Hematopoietic multipotent progenitor cell treated with erythropoietin and hydrocortisone succinate and interleukin-3 and kit ligand, for 17 days (in vitro differentiated cells): ENCODE measurements around the gene PUM1.

Source experiments
- DNase-seq: peaks from one replicate; pipeline ENCODE4 v3.0.0-alpha.2; 2015; ENCODE audit warnings: low spot score

Gene PUM1

DNA sequence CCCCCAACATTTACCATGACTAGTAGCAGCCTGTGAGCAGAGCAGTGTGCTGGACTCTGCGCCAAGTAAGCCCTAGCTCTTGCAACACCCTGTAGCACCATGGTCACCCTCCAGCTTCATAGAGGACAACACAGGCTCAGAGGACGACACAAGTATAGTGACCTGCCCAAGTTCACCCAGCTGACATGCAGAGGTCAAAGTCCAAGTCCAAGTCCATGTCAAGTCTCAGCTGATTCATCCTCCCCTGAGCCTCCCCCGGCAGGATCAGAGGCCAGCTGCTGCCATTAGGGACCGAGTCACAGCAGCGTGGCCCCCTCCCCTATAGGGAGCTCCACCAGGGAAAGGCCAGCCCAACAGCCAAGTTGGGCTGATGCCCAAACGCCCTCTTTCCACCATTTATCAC lies 172.8 kb downstream of the PUM1 start:
- no peak for DNase-seq

DNA sequence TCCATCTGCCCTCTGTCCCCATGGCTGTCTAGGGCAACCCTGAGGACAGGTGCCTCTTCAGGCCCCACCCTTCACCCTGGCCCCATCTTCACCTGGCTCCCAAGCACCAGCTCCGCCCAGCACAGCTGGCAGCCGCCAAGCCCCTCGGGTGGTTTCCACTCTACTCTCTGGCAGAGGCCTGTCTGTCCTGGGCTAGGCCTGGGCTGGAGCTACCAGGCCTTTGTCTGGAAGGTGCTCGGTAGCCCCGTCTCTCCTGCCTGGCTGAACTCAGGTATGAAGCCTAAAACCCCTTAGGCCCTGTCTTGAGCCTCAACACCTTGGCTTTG lies 174.3 kb downstream of the PUM1 start:
- DNase-seq: no peak

DNA sequence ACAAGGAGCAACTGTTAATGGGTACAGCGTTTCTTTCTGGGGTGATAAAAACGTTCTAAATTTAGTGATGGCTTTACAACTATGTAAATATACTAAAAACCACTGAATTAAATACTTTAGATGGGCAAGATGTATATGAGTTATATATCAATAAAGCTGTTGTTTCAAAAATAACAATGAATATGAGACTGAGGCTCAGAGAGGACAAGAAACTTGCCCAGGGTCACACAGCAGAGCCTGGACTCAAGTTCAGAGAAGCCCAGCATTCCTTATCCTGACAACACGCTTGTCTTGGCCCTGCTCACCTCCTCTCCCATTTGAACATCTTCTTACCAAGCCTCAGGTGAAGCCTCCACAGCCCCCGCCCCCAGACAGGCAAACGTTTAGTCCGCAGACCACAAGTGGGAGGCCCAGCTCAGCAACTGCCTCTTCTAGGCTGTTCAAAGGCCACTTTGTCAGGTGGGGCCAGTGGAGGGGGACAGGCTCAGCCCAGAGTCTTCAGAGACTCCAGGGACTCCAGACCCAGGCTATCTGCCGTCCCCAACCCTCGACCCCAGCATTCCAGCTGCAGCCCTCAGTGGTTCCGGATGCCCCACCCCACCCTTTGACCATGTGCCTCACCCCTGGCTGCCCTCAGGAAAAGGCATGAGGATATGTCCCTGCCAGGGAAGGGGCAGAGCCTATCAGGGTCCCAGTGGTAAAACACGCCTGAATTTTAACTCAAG lies 174.9 kb downstream of the PUM1 start:
- DNase-seq: no peak

DNA sequence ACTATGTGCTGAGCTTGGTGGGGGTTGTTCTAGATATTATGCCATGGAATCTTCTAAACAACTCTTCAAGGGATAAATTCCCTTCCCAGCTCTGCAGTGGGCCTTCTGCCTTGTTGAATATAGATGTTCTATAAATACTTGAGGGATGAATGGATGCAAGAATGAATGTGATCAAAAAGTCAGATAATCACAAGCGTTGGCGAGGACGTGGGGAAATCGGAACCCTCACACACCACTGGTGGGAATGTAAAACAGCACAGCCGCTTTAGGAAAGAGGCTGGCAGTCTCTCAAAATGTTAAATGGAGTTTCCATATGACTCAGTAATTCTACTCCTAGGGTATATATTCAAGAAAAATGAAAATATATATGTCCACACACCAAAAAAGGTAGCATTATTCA lies 176.0 kb downstream of the PUM1 start:
- DNase-seq: no peak

DNA sequence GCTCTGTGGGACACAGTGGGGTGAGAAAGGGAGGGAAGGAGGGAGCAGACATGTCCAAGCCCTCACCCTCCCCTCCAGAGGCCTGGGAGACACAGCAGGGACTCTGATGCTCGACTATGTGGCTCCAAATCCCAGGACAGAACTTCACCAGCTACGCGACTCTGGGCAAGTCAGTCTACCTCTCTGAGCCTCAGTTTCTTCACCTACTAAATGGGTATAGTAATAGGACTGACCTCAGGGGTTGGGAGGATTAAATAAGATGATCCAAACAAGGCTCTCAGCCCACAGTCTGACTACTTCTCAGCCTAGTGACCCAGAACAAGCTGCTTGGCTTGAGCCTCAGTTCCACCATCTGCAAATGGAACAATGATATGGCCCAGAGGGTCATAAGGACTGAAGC lies 176.5 kb downstream of the PUM1 start:
- no peak for DNase-seq

DNA sequence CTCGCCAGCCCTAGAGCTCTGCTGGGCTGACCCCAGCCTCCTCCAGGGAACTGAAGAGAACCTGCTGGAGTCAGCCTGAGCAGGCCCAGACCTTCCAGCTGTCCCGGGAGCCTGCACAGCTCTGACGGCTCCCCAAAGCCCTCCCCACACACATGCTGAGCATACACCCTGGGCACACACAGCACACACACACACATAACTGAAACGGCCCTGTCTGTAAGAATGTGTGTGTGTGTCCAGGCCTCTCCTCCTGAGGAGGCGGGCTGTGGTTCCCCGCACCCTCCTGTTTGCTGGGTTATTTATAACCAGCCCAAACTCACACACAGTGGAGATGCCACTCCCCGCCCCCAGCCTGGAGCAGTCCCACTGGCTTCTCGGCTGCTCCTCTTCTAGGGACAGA lies 177.1 kb downstream of the PUM1 start:
- DNase-seq: no peak

DNA sequence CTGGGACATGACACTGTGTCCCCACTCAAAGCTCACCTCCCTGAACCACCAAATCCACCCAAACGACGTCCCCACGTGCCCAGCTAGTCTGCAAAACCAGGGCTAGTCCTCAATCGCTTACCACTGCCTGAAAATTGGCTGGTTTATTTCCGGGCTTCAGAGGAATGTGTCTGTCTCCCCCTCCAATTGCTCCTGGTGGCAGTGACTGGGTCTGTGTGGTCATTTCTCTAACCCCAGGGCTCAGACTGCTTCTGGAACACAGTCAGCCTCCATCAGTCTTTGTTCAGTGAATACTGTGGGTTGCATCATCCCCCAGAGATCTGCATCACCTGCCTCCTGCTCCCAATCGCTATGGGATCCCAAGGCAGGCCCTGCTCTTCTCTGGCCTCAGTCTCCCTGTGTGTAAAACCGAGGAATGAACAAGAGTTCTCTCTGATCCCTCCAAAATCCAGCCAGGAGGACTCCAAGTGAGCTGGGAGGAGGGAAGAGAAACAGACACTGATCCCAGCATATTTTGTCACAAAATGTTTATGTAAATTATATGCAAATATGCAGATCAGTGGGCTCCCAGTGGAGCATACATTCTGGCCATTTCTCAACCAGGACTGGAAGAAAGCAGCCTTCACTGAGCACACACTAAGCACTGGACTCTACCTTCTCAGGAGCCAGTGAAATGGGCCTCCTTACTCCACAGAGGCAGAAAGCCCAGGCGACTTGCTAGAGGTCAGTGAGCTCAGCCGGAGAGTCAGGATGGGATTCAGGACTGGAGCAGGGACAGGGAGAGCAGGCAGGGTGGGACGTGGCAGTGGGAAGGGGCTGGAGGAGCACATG lies 177.8 kb downstream of the PUM1 start:
- no peak for DNase-seq

DNA sequence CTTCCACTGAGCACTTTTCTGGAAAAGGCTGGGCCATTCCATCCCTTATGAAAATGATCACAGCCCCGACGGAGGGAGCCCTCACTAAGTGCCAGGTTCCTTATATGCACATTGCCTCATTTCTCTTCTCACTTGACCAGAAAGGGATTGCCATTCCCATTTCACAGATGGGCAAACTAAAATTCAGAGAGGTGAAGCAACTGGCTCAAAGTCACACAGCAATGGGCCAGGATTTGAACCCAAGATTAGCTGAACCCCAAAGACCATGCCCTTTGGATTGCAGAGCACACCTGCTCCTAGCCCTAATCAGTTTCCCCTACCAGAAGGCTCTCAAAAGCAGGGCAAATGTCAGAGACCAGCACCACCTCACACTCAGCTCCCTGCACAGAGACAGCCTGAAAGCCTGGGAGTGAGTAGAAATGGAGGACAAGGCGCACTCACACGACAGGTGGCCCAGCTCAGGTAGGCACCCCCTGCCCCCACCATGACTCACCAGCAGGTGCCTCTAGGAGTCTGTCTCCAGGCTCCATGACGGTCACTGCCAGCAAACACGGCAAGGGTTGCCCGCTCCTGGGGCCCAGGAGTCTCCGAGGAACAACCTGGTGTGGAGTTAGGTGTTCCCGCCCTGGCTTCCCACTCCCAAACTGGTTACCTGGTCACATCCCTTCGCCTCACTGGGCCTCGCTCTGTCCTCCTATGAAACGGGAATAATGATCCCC lies 178.6 kb downstream of the PUM1 start:
- no peak for DNase-seq

DNA sequence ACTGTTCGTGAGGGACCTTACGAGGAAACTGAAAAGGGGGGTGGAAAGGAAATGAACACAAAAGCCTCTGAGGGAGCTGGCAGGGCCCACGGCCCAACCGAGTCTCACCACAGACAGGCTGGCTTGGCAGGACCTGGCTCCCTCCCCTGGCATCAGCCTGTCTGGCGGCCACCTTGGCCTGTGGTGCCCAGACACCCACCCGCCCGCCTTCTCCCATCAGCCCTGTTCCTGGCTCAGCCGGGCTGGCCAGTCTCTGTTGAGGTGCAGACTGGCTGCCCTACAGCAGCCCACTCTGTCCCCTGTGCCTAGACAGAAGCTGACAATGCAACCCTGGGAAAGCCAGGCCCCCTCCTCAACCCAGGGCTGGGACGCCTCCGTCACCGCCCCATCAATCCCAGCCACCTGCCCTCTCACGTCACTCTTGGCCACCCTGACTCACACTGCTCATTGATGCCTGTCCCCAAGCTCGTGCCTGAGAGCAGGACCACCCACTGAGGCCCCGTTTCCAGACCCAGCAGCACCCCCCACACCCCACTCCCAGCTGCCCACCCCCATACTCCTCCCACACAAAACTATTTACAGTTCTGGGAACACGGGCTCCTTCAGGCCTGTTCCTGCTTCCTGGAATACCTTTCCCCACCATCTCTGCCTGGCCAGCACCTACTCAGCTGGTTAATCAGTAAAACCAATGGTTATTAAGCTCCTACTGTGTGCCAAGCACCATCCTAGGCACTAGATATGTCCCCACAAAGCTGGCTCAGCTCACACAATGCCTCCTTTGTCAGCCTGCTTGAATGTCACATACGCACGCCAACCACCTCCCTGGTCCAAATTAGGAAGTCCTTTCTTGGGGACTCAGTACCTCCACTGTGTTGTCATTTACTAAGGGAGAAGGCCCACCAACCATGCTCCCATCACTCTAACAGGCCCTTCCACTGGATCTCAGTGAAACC lies 179.7 kb downstream of the PUM1 start:
- DNase-seq: no peak

DNA sequence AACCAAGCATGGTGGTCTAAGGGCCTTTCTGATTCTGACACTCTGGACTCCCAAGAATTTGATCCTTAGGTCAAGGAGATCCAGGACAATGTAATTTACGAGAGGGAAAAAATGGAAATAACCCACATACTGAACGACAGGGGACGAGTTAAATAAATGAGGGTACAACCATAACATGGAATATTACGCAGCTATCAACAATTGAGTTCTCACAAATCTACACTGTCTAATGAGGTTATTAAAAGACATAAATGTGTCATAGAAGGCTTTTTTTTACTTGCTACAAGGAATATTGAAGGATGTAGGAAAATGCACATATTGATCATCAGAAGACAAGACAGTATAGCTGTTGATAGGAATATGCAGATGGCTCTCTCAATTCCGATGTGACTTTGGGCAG lies 180.8 kb downstream of the PUM1 start:
- DNase-seq: no peak

DNA sequence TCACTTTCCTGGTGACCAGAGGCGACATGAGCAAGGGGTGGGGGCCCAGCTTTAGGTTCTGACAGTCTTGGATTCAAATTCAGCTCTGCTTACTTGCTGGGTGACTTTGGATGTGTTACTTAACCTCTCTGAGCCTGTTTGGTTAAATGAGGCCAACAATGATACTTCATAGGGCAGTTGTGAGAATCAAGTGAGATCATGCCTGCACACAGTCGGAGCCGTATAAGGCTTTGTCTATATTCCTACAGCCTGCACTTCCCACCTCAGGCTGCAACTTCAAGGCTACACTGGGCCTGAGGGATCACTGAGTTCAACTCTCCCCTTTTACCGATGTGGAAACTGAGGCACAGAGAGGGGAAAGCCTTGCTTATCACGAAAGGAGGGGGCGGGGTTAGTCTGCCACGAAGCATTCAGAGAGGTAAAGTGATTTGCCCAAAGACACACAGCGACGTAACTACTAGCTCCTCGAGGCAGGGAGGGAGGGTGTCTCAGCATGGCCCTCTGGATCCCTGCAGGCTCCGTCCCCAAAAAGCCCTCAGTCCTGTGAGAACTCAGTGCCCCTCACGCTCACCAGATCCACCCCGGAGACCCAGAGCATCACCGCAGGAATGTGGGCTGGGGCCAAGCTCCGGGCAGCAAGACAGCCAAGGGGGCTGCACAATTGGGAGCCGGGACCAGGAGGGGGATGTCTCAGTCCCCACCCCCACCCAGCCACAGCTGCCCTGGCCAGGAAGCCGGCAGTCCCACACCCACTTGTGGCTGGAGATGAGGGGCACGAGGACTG lies 181.9 kb downstream of the PUM1 start:
- no peak for DNase-seq

DNA sequence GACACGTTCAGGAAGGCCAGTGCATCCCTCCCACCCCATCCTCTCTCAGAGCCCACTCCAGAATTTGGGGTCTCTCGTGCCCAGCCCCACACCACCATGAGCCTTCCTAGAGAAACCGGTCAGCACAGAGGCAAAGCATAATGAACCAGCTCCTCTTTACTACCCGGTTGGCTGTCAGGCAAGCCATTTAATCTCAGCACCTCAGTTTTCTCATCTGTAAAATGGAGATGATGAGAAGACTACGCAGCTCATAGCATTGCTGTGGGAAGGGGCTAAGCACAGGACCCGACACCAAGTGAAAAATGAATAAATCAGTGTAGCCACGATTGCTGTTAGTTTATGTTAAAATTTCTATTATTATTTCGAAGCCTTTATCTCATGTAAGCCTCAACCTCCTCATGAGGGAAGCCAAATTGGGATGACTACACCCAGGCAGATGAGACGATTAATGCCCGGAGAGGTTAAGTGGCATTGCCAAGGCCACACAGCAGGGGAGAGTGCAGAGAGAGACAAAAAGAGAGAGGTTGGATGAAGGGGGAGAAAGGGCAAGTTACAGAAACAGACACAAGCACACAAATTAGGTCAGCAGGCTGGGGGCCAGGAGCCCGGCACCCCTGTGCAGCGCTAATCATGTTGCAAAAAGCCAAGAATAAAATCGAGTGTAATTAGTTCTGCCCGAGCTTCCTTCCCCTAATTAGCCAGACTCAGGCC lies 182.7 kb downstream of the PUM1 start:
- DNase-seq: no peak
